Ovary (tissue), 9 donors: ENCODE results near the gene SLC41A3. TPM values are rescaled to one million over a fixed set of nuclear protein-coding genes. Genes with fewer than 3 reads are reported as not detected.

ENCODE experiments used
- DNase-seq, 5 donors: peaks; one replicate each; pipeline ENCODE4 v3.0.0-alpha.2; 2019 to 2020
- H3K27ac ChIP-seq, 2 donors: fragments of 200-600 bp; one replicate each; pipeline versions ENCODE4 v1.5.1 to v1.8.0; 2019 to 2022
- H3K27me3 ChIP-seq: fragments of 200-600 bp; one replicate; pipeline ENCODE4 v1.8.0; 2022
- H3K36me3 ChIP-seq: fragments of 200-600 bp; sonication (generic); one replicate; pipeline ENCODE4 v1.5.1; 2019
- H3K4me1 ChIP-seq: one replicate; pipeline ENCODE4 v1.8.1; 2013; ENCODE audit warnings: mild to moderate bottlenecking, moderate library complexity; ENCODE audit not compliant: insufficient read depth
- H3K4me3 ChIP-seq: fragments of 200-600 bp; sonication (generic); one replicate; pipeline ENCODE4 v1.5.1; 2017
- H3K9me3 ChIP-seq, 2 donors: fragments of 200-600 bp in 1 of 2; sonication (generic) in 1 of 2; one replicate each; pipeline versions ENCODE4 v1.5.1 to v1.8.1; 2013 to 2019; ENCODE audit warnings: mild to moderate bottlenecking in 1 of 2, moderate library complexity in 1 of 2
- EP300 ChIP-seq: sonication (generic); formaldehyde crosslinking; IDR thresholded peaks from one replicate; pipeline ENCODE4 v1.6.1; 2017; ENCODE audit warnings: antibody characterized with exemption
- POLR2A ChIP-seq: fragments of 450-650 bp; IDR thresholded peaks from one replicate; pipeline ENCODE4 v1.6.1; 2017; ENCODE audit warnings: antibody characterized with exemption, mild to moderate bottlenecking, moderate library complexity
- WGBS, 3 donors: extraction: QIAGEN DNeasy Blood & Tissue Kit in 1 of 3; methylation state at CpG; one replicate each; pipeline versions ENCODE4 v1.1.5 to v1.1.7; 2013 to 2017; 5-methylcytosine and 5-hydroxymethylcytosine counted together
- intact Hi-C, 4 donors: fragments of 100-400 bp; cut with DNase I; formaldehyde crosslinking; loops; one replicate each; pipeline versions ENCODE4 v1.11.0 to v1.15.1; 2022 to 2023
- polyA plus RNA-seq, 2 donors: library from polyadenylated mRNA; stranded (reverse); fragments of 200-250 nt in 1 of 2; fragments of 350-450 nt in 1 of 2; fragmentation: Illumina TruSeq in 1 of 2; extraction: RNeasy Lipid Tissue Mini Kit (QIAGEN cat#74804) in 1 of 2; gene quantifications; one replicate each; pipeline ENCODE4 v1.2.3, GENCODE V29; 2013 to 2014
- total RNA-seq, 7 donors: library from RNA; depleted of rRNA in 2 of 7; stranded (reverse); fragments of >200 nt in 2 of 7; fragmentation: NEBNext Ultra II Directional in 3 of 7; extraction: Animal tissue kit (Norgen Biotek cat#: 25700) in 3 of 7; gene quantifications; one replicate each; pipeline versions ENCODE4 v1.1.0 to v1.2.4, GENCODE V29; 2016 to 2023
- TF ChIP-seq, protein P1 (sequence below), 3 donors: fragments of 450-650 bp in 2 of 3; fragments of 200-600 bp in 1 of 3; IDR thresholded peaks; one replicate each; pipeline versions ENCODE4 v1.5.1 to v1.8.0; 2016 to 2022; ENCODE audit warnings: antibody characterized with exemption in 3 of 3, mild to moderate bottlenecking in 1 of 3
- donor health status: DM: no; HTN: no; CAD: no; lungs with moderate emphysema.
- donor health status: DM: no; HTN: no; CAD: no.
- donor health status: Bipolar disorder and iron deficiency.
- donor health status: DM: yes; HTN: yes; CAD: no.
- donor health status: DM: no; HTN: no; CAD: no.
- donor health status: DM: yes; HTN: yes; CAD: no.

SLC41A3 gene
- total and polyA plus RNA-seq, 9 donors: 58.1 to 107 (median 77.7) TPM

GRCh38 chr3:126106336-126107202 lies 22.6 kb upstream of the SLC41A3 start:
- H3K4me3 ChIP-seq: no peak overlapping the region
- no peaks in the 10 kb centered on the region for H3K4me1 ChIP-seq
- WGBS, 3 donors: 92 to 96% (median 95%) methylated on average over 21 of the region's 21 CpGs
- H3K27me3 ChIP-seq: no peaks in the 10 kb centered on the region
- intact Hi-C loops: no loop called here
- peak in 1 of 5 donors; percentile 1 for DNase-seq
- H3K36me3 ChIP-seq: no peaks in the 10 kb centered on the region
- no peak for TF ChIP-seq EP300
- TF ChIP-seq POLR2A: no peak
- TF ChIP-seq, protein P1, sequence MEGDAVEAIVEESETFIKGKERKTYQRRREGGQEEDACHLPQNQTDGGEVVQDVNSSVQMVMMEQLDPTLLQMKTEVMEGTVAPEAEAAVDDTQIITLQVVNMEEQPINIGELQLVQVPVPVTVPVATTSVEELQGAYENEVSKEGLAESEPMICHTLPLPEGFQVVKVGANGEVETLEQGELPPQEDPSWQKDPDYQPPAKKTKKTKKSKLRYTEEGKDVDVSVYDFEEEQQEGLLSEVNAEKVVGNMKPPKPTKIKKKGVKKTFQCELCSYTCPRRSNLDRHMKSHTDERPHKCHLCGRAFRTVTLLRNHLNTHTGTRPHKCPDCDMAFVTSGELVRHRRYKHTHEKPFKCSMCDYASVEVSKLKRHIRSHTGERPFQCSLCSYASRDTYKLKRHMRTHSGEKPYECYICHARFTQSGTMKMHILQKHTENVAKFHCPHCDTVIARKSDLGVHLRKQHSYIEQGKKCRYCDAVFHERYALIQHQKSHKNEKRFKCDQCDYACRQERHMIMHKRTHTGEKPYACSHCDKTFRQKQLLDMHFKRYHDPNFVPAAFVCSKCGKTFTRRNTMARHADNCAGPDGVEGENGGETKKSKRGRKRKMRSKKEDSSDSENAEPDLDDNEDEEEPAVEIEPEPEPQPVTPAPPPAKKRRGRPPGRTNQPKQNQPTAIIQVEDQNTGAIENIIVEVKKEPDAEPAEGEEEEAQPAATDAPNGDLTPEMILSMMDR (IDR thresholded peaks at IDR 0.05): no peak
- H3K27ac ChIP-seq: no peak overlapping the region
- H3K9me3 ChIP-seq: no peaks in the 10 kb centered on the region

DNA sequence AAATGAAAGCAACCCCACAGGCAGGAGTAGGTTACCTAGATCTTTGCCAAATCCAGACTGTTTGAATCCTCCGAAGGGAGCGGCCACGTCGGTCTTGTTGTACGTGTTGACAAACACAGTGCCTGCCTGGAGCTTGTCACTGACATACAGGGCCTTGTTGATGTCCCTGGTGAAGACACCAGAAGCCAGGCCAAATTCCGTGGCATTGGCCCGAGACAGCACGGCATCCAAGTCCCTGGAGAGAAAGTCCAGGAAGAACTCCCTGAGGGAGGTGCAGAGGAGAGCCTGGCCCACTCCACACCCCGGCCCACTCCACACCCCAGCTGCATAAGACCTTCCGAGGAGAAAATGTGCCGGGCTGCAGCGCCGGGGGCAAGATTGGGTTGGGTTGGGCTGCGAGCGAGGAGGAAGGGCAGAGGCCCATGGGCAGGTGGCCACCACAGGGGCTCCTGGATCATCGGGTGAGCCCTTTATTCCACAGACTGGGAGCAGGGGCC lies 21.8 kb upstream of the SLC41A3 start:
- DNase-seq: peak in 1 of 5 donors; percentile 8
- no peaks in the 10 kb centered on the region for H3K27me3 ChIP-seq
- TF ChIP-seq, protein P1 (IDR thresholded peaks at IDR 0.05): no peak
- no peak for TF ChIP-seq EP300
- no peak for TF ChIP-seq POLR2A
- no peaks in the 10 kb centered on the region for H3K4me1 ChIP-seq
- WGBS, 3 donors: 88 to 94% (median 91%) methylated on average over 16 of the region's 16 CpGs
- intact Hi-C loops: no loop called here
- no peaks in the 10 kb centered on the region for H3K9me3 ChIP-seq
- no peak overlapping the region for H3K27ac ChIP-seq
- H3K4me3 ChIP-seq: no peak overlapping the region
- H3K36me3 ChIP-seq: no peaks in the 10 kb centered on the region

GRCh38 chr3:126104742-126105605 lies 21.1 kb upstream of the SLC41A3 start:
- TF ChIP-seq, protein P1 (IDR thresholded peaks at IDR 0.05): no peak
- TF ChIP-seq EP300: no peak
- Histone ChIP-seq H3K27me3 (no peaks in the 10 kb centered on the region), H3K27ac (no peak overlapping the region), H3K9me3 (no peaks in the 10 kb centered on the region), H3K4me3 (no peak overlapping the region), H3K4me1 (no peaks in the 10 kb centered on the region), H3K36me3 (no peaks in the 10 kb centered on the region)
- intact Hi-C loops: no loop called here
- DNase-seq: peak in 1 of 5 donors; percentile 5
- WGBS, 3 donors: 88 to 91% (median 91%) methylated on average over 12 to 15 of the region's 15 CpGs

DNA sequence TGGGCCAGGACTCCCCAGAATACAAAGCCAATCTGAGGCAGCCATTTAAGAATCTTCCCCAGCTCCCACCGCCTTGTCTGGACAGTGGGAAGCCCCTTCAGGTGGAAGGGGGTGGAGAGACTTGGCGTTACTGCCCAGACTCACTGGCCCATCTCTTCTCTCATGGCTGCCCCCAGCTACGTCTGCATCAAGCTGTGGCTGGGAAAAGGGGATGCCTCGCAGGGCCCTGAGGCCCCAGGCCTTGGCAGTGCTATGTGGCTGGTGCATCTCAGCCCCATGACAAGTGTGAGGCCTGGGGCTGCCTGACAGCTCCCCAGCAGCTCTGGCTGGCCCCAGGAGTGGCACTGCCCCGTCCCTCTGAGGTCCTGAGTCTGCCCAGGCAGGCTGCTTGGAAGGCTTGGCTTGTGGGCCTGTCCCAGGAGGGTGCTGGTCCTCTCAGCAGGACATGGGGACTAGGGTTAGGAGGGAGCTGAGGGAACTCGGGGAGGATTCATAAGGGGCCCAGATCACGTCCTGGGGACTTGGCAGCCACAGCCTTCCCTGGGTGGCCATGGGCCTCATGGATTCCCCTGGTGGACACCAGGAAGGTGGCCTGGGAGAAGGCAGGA lies 20.2 kb upstream of the SLC41A3 start:
- 85 to 93% (median 88%) methylated on average over 7 of the region's 7 CpGs for WGBS, 3 donors
- TF ChIP-seq EP300: no peak
- no peak for TF ChIP-seq POLR2A
- TF ChIP-seq, protein P1 (IDR thresholded peaks at IDR 0.05): no peak
- H3K4me1 ChIP-seq: no peaks in the 10 kb centered on the region
- intact Hi-C loops: no loop called here
- H3K27me3 ChIP-seq: no peaks in the 10 kb centered on the region
- H3K27ac ChIP-seq: no peak overlapping the region
- no peak overlapping the region for H3K4me3 ChIP-seq
- H3K9me3 ChIP-seq: no peaks in the 10 kb centered on the region
- DNase-seq: peak in 1 of 5 donors; percentile 5
- H3K36me3 ChIP-seq: no peaks in the 10 kb centered on the region
